ENCODE data around the gene TRABD2A. TPM values are rescaled to one million over a fixed set of nuclear protein-coding genes. Genes with fewer than 3 reads are reported as not detected.

Gene TRABD2A
- total RNA-seq, 1 experiment from 2014 or later: 1.7 TPM

DNA sequence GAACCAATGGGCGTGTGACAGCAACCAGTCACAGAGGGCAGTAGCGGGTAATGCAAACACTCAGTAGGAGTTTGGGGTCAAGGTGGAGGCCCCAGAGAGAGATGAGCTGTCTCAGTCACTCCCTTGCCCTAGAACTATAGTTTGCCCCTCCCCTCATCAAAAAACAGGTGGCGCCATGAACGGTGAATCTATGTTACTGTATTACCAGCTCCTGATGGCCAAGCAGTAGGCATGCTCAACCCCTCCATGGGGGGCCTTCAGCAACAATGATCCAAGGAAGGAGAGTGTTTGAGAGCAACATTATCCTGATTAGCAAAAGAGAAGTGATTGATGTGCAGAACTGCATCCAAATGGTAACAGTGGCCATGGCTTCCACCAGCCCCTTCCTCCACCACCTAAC lies 30.4 kb downstream of the TRABD2A start:
- no peaks in the 10 kb centered on the region for H3K23me2 ChIP-seq (ENCODE audit: insufficient read length, low read depth, low read length, poor library complexity, severe bottlenecking)
- H2BK15ac ChIP-seq (ENCODE audit: low read depth, low read length): no peak overlapping the region
- H2AFZ ChIP-seq (ENCODE audit: low read length): no peak overlapping the region
- no peak overlapping the region for H2BK20ac ChIP-seq (ENCODE audit: low read depth, low read length, poor library complexity, severe bottlenecking)
- H3K56ac ChIP-seq (ENCODE audit: insufficient read length, low read depth, low read length): no peak overlapping the region
- Mint-ChIP-seq H3K4me1 (peaks cover 7 to 9% of the 10 kb centered on the region in 2 experiments), H3K4me3 (no peak overlapping the region), H3K9me3 (peaks cover 11 to 12% of the 10 kb centered on the region in 2 experiments), H3K27me3 (ENCODE audit: low read depth) (peaks cover 67% of the 10 kb centered on the region), H3K27ac (no peak overlapping the region), H3K36me3 (ENCODE audit: insufficient read depth in 1 of 3, low read depth in 3 of 3) (peaks cover 0 to 6% (median 2%) of the 10 kb centered on the region in 3 experiments; a peak in 4 of 7 replicates)
- no peak overlapping the region for H2AK5ac ChIP-seq (ENCODE audit: insufficient read length, low read length)
- H3K9ac ChIP-seq (ENCODE audit: extremely low read depth, insufficient read length, low read length): no peak overlapping the region
- H2BK120ac ChIP-seq (ENCODE audit: low read depth, low read length, poor library complexity, severe bottlenecking): no peak overlapping the region
- no peak overlapping the region for H3K23ac ChIP-seq (ENCODE audit: insufficient read length, low read depth, low read length)
- no peak overlapping the region for H3K27ac ChIP-seq (ENCODE audit: insufficient read length, low read depth, low read length)
- H4K20me1 ChIP-seq (ENCODE audit: control insufficient read depth, insufficient read depth, insufficient read length): no peaks in the 10 kb centered on the region
- no peak overlapping the region for H3K4me2 ChIP-seq (ENCODE audit: insufficient read depth, insufficient read length, low read length)
- no peak overlapping the region for H3K4ac ChIP-seq (ENCODE audit: low read depth, low read length)
- no peak overlapping the region for H2BK5ac ChIP-seq (ENCODE audit: insufficient read length, low read length)
- H4K8ac ChIP-seq (replicated peaks; ENCODE audit: insufficient read length, low read depth, low read length): no peak overlapping the region
- H3K18ac ChIP-seq (ENCODE audit: insufficient read length, low read depth, low read length): no peak overlapping the region
- peaks cover 5% of the 10 kb centered on the region; the same call in 1 of the 2 replicates for H3K27me3 ChIP-seq (ENCODE audit: insufficient read depth, low read length)
- H2BK12ac ChIP-seq (ENCODE audit: insufficient read length, low read depth, low read length): no peak overlapping the region
- H3K9me3 ChIP-seq (ENCODE audit: control insufficient read depth, low read depth, low read length): no peaks in the 10 kb centered on the region
- no CpG with 5 or more reads among the region's 4 CpGs for WGBS (ENCODE audit: extremely low coverage, insufficient read length, low lambda C conversion rate)
- no peak overlapping the region for H4K91ac ChIP-seq (ENCODE audit: insufficient read length, low read depth, low read length)
- TF ChIP-seq, protein P1, sequence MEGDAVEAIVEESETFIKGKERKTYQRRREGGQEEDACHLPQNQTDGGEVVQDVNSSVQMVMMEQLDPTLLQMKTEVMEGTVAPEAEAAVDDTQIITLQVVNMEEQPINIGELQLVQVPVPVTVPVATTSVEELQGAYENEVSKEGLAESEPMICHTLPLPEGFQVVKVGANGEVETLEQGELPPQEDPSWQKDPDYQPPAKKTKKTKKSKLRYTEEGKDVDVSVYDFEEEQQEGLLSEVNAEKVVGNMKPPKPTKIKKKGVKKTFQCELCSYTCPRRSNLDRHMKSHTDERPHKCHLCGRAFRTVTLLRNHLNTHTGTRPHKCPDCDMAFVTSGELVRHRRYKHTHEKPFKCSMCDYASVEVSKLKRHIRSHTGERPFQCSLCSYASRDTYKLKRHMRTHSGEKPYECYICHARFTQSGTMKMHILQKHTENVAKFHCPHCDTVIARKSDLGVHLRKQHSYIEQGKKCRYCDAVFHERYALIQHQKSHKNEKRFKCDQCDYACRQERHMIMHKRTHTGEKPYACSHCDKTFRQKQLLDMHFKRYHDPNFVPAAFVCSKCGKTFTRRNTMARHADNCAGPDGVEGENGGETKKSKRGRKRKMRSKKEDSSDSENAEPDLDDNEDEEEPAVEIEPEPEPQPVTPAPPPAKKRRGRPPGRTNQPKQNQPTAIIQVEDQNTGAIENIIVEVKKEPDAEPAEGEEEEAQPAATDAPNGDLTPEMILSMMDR (conservative IDR thresholded peaks at IDR 0.05): peak; percentile 12; the same call in 1 of the 3 replicates
- H4K5ac ChIP-seq (ENCODE audit: insufficient read length, low read depth, low read length): no peak overlapping the region
- DNase-seq: no peak
- H3T11ph ChIP-seq (ENCODE audit: low read length): no peak overlapping the region
- H3K79me1 ChIP-seq (ENCODE audit: insufficient read depth, low read depth, low read length, poor library complexity, severe bottlenecking): no peaks in the 10 kb centered on the region
- no peak overlapping the region for H3K14ac ChIP-seq (ENCODE audit: insufficient read depth, low read length)
- no peaks in the 10 kb centered on the region for H3K79me2 ChIP-seq (ENCODE audit: insufficient read depth, low read length)
- no peaks in the 10 kb centered on the region for H3K4me1 ChIP-seq (ENCODE audit: insufficient read depth, low read length)
